ENCODE data around the gene B4GALNT1.

The B4GALNT1 gene

GRCh38 chr12:57583008-57583831 lies 49.8 kb downstream of the B4GALNT1 start:
- peak; percentile 77 for DNase-seq

DNA sequence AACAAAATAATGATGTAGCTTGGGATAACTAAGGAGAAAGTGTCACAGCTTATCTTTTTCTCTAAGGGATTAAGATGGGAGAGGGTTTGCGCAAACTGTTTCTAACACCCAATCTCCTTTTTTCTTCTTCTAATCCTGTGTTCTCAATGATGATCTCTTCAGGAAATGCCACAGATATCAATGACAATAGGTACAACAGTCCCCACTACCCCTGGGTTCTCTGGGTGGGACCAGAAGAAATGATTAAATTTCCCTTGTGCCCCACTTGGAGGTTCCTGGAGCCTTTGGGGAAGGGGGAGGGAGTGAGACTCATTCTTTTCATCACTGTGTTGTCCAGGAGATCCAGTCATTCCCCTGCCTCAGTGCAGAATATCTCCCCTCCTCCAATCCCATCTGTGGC lies 50.6 kb downstream of the B4GALNT1 start:
- no peak for DNase-seq

- DNase-seq, result no peak
Measured at GRCh38 chr12:57581802-57582201, 51.2 kb downstream of the B4GALNT1 start.

GRCh38 chr12:57580466-57580795 lies 52.6 kb downstream of the B4GALNT1 start:
- no peak for DNase-seq

GRCh38 chr12:57579677-57580465 lies 53.1 kb downstream of the B4GALNT1 start:
- no peak for DNase-seq

GRCh38 chr12:57579011-57579410 lies 54.0 kb downstream of the B4GALNT1 start:
- no peak for DNase-seq

DNA sequence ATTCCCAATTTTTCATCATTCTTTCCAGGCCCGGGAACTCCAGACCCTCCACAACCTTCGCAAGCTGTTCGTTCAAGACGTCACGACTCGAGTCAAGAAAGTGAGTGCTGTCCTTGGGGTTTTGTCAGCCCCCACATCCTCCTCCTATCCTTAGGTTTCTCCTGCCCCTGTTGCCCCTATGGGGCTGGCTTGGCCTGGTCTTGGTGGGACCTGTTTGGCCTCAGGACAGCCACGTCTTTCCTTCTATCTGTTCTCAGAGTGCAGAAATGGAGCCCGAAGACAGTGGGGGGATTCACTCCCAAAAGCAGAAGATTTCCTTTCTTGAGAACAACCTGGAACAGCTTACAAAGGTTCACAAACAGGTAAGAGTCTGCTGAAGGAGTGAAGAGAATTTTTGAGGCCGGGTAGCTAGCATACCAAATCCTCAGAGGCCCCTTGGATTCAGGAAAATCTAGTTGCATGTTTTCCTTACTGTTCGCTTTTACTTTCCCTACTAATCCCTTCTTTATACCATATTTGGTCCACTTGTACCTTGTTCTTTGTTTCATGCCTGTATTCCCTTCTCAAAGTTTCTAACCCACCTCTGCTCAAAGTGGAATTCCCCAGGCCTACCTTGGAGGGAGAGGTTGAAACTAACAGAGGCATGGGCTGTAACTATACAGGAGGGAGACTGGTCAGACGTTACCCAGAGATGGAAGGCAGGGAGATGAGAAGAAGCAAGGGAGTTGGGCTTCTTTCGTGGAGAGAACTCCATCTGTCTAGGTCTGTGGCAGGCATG lies 54.8 kb downstream of the B4GALNT1 start:
- no peak for DNase-seq

DNA sequence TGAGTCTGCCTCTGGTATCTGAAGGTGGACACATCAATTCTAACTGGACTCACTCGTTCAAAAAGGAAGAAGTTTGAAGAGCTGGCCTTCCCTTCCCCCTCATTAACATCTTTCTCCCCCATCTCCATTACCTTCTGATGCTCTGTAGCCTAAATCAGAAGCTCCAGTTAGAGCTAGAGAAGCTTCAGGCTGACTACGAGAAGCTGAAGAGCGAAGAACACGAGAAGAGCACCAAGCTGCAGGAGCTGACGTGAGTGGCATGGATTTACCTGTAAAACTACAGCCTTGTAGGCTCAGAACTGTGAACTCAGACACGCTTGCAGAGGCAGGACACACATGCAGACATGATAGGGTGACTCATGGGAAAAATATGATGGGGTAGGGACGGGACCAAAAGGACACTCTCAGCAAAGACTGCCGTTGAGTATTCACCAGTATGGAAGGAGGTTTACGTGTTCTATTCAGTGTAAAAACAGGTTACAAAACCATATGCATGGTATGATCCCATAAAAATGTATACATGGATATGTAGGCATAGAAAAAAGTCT lies 56.3 kb downstream of the B4GALNT1 start:
- DNase-seq, result no peak
